H1 (cell line): Measurements from ENCODE around the gene TRAF3IP1. TPM values are rescaled to one million over a fixed set of nuclear protein-coding genes. Genes with fewer than 3 reads are reported as not detected.

Source experiments
- CTCF ChIA-PET: fragments of 300-600 bp; sonication (Branson Sonifier 250); formaldehyde crosslinking; loops from one replicate; lab custom pipeline; 2021; ENCODE audit not compliant: partially characterized antibody; lab: Charles Lee
- POLR2A ChIA-PET: fragments of 300-600 bp; sonication (Branson Sonifier 250); formaldehyde crosslinking; loops from one replicate; lab custom pipeline; 2021; ENCODE audit warnings: inconsistent platforms; ENCODE audit not compliant: partially characterized antibody; lab: Charles Lee
- DNase-seq, 2 experiments: peaks; one replicate each; pipeline versions ENCODE4 v3.0.0 to v3.0.0-alpha.2; 2010 to 2022; ENCODE audit warnings: low spot score in 2 of 2, low read depth in 1 of 2, mixed read lengths in 1 of 2
- FAIRE-seq: peaks from 2 replicates; lab custom pipeline; 2011; peaks lifted over from hg19 to GRCh38; lab: Jason Lieb, UNC
- H2AFZ ChIP-seq: 2 replicates; pipeline ENCODE4 v1.8.1; 2012; ENCODE audit warnings: low read length, inconsistent platforms
- H2AK5ac ChIP-seq: 2 replicates; pipeline ENCODE4 v1.6.1; 2013; ENCODE audit warnings: low read depth, low read length
- H2BK120ac ChIP-seq: replicated peaks from 2 replicates; pipeline ENCODE3; 2013; ENCODE audit warnings: low read depth, low read length, inconsistent platforms
- H2BK12ac ChIP-seq: 2 replicates; pipeline ENCODE4 v1.6.1; 2013; ENCODE audit warnings: low read depth, low read length
- H2BK15ac ChIP-seq: 2 replicates; pipeline ENCODE4 v1.6.1; 2013; ENCODE audit warnings: low read length
- H2BK20ac ChIP-seq: 2 replicates; pipeline ENCODE4 v1.6.1; 2013; ENCODE audit warnings: low read length
- H2BK5ac ChIP-seq: 2 replicates; pipeline ENCODE4 v1.6.1; 2013; ENCODE audit warnings: low read depth, low read length
- H3K14ac ChIP-seq: 2 replicates; pipeline ENCODE4 v1.6.1; 2013; ENCODE audit warnings: inconsistent platforms; ENCODE audit not compliant: insufficient read length
- H3K18ac ChIP-seq: 2 replicates; pipeline ENCODE4 v1.6.1; 2013; ENCODE audit warnings: low read length; ENCODE audit errors: extremely low read depth
- H3K23ac ChIP-seq: 2 replicates; pipeline ENCODE4 v1.6.1; 2013; ENCODE audit warnings: inconsistent platforms; ENCODE audit not compliant: insufficient read length
- H3K23me2 ChIP-seq: 2 replicates; pipeline ENCODE4 v1.6.1; 2013; ENCODE audit warnings: low read depth, low read length
- H3K27ac ChIP-seq: 2 replicates; pipeline ENCODE4 v1.6.1; 2011; ENCODE audit warnings: low read depth, low read length, inconsistent platforms
- H3K27me3 ChIP-seq, 4 experiments: replicated peaks in 1 of 4; 1 replicate in 1 of 4; 2 replicates in 3 of 4; pipeline versions ENCODE4 v1.6.1 to v1.8.1; 2011 to 2013; ENCODE audit warnings: low read length in 3 of 4, mild to moderate bottlenecking in 3 of 4, inconsistent platforms in 2 of 4, mixed read lengths in 2 of 4, moderate library complexity in 1 of 4; ENCODE audit not compliant: control insufficient read depth in 3 of 4, insufficient read depth in 3 of 4; ENCODE audit errors: extremely low read depth in 1 of 4
- H3K36me3 ChIP-seq, 4 experiments: 2 replicates each; pipeline versions ENCODE4 v1.6.1 to v1.8.1; 2011 to 2013; ENCODE audit warnings: mild to moderate bottlenecking in 4 of 4, low read length in 3 of 4, moderate library complexity in 2 of 4, control low read depth in 1 of 4, inconsistent platforms in 1 of 4; ENCODE audit not compliant: insufficient read depth in 4 of 4, control insufficient read depth in 2 of 4
- H3K4ac ChIP-seq: replicated peaks from 2 replicates; pipeline ENCODE3; 2013; ENCODE audit warnings: low read length, low read depth, mixed read lengths, inconsistent platforms; ENCODE audit not compliant: insufficient read length
- H3K4me1 ChIP-seq, 4 experiments: replicated peaks in 1 of 4; 1 replicate in 1 of 4; 2 replicates in 3 of 4; pipeline versions ENCODE4 v1.6.1 to v1.8.1; 2011 to 2013; ENCODE audit warnings: low read length in 3 of 4, inconsistent platforms in 2 of 4, mixed read lengths in 1 of 4; ENCODE audit not compliant: insufficient read depth in 4 of 4, control insufficient read depth in 3 of 4
- H3K4me2 ChIP-seq, 2 experiments: 2 replicates each; pipeline versions ENCODE4 v1.6.1 to v1.8.1; 2011 to 2013; ENCODE audit warnings: low read depth in 2 of 2, low read length in 2 of 2, control low read depth in 1 of 2, inconsistent platforms in 1 of 2, mild to moderate bottlenecking in 1 of 2; ENCODE audit not compliant: insufficient read depth in 1 of 2
- H3K4me3 ChIP-seq, 4 experiments: fragments of 200-600, 300-600 bp in 1 of 4; sonication (generic), shearing (Covaris generic), sonication (Bioruptor Twin) in 1 of 4; 2 replicates each; pipeline versions ENCODE4 v1.5.1 to v1.8.1; 2011 to 2016; ENCODE audit warnings: low read length in 4 of 4, low read depth in 3 of 4, control low read depth in 2 of 4, inconsistent platforms in 2 of 4, mild to moderate bottlenecking in 2 of 4, mixed read lengths in 1 of 4, moderate library complexity in 1 of 4; ENCODE audit not compliant: insufficient read depth in 2 of 4; ENCODE audit errors: extremely low read depth in 1 of 4
- H3K56ac ChIP-seq: replicated peaks from 2 replicates; pipeline ENCODE3; 2013; ENCODE audit warnings: low read depth, mild to moderate bottlenecking, mixed read lengths, low read length, inconsistent platforms; ENCODE audit not compliant: insufficient read length
- H3K79me1 ChIP-seq: 2 replicates; pipeline ENCODE4 v1.6.1; 2013; ENCODE audit warnings: low read depth, low read length, control low read depth
- H3K79me2 ChIP-seq, 2 experiments: 2 replicates each; pipeline versions ENCODE4 v1.6.1 to v1.8.1; 2012 to 2013; ENCODE audit warnings: low read length in 2 of 2, mild to moderate bottlenecking in 2 of 2, inconsistent platforms in 1 of 2; ENCODE audit not compliant: insufficient read depth in 2 of 2, control insufficient read depth in 1 of 2
- H3K9ac ChIP-seq, 4 experiments: replicated peaks in 1 of 4; 1 replicate in 1 of 4; 2 replicates in 3 of 4; pipeline versions ENCODE4 v1.6.1 to v1.8.1; 2011 to 2013; ENCODE audit warnings: low read depth in 3 of 4, low read length in 3 of 4, control low read depth in 2 of 4, mild to moderate bottlenecking in 2 of 4, moderate library complexity in 2 of 4, inconsistent platforms in 1 of 4; ENCODE audit errors: extremely low read depth in 1 of 4
- H3K9me3 ChIP-seq, 2 experiments: 2 replicates each; pipeline versions ENCODE4 v1.6.1 to v1.8.1; 2012 to 2013; ENCODE audit warnings: mild to moderate bottlenecking in 2 of 2, moderate library complexity in 2 of 2, control low read depth in 1 of 2, inconsistent platforms in 1 of 2, low read depth in 1 of 2, low read length in 1 of 2, mixed read lengths in 1 of 2; ENCODE audit not compliant: insufficient read depth in 2 of 2
- H4K20me1 ChIP-seq, 2 experiments: replicated peaks in 1 of 2; 2 replicates each; pipeline versions ENCODE3 to v1.8.1; 2011 to 2013; ENCODE audit warnings: inconsistent platforms in 2 of 2, low read length in 2 of 2, mild to moderate bottlenecking in 1 of 2; ENCODE audit not compliant: insufficient read depth in 2 of 2, control insufficient read depth in 1 of 2
- H4K5ac ChIP-seq: 2 replicates; pipeline ENCODE4 v1.6.1; 2013; ENCODE audit warnings: low read length, low read depth, mixed read lengths, inconsistent platforms; ENCODE audit not compliant: insufficient read length
- H4K8ac ChIP-seq: 2 replicates; pipeline ENCODE4 v1.8.0; 2013; ENCODE audit warnings: mild to moderate bottlenecking, moderate library complexity, low read length, inconsistent platforms; ENCODE audit not compliant: insufficient read depth; ENCODE audit errors: extremely low read depth
- H4K91ac ChIP-seq: replicated peaks from 2 replicates; pipeline ENCODE3; 2013; ENCODE audit warnings: low read length, mixed read lengths, inconsistent platforms; ENCODE audit not compliant: insufficient read length
- NANOG ChIP-seq: IDR thresholded peaks from 2 replicates; pipeline ENCODE4 v1.6.1; 2011; ENCODE audit warnings: low read length, low read depth, mild to moderate bottlenecking, inconsistent platforms; ENCODE audit not compliant: insufficient read depth, poor library complexity, severe bottlenecking
- POLR2AphosphoS5 ChIP-seq: IDR thresholded peaks from 2 replicates; pipeline ENCODE4 v1.6.1; 2011; ENCODE audit warnings: low read depth, low read length
- RAD21 ChIP-seq, 2 experiments: IDR thresholded peaks in 1 of 2; conservative IDR thresholded peaks in 1 of 2; 2 replicates each; pipeline ENCODE4 v1.6.1; 2011; ENCODE audit warnings: low read depth in 2 of 2, low read length in 2 of 2, improper control_type of control experiment in 1 of 2, inconsistent platforms in 1 of 2, mild to moderate bottlenecking in 1 of 2, moderate library complexity in 1 of 2
- SP2 ChIP-seq: IDR thresholded peaks from 2 replicates; pipeline ENCODE4 v1.6.1; 2012; ENCODE audit warnings: mild to moderate bottlenecking, low read length, inconsistent platforms
- WGBS, 2 experiments: shearing (Covaris generic) in 1 of 2; methylation state at CpG; one replicate each; pipeline versions ENCODE4 v1.1.6 to v1.1.7; 2013 to 2015; ENCODE audit warnings: low lambda C conversion rate in 2 of 2, mixed read lengths in 2 of 2, inconsistent platforms in 1 of 2, low coverage in 1 of 2, missing lambda C conversion rate in 1 of 2; ENCODE audit not compliant: insufficient replicate concordance in 2 of 2, insufficient coverage in 1 of 2, insufficient read length in 1 of 2; ENCODE audit errors: extremely low coverage in 1 of 2, missing lambda C conversion rate in 1 of 2; 5-methylcytosine and 5-hydroxymethylcytosine counted together
- polyA plus RNA-seq, 7 experiments: library from polyadenylated mRNA; depleted of rRNA in 3 of 7; stranded (reverse) in 5 of 7; unstranded in 2 of 7; fragments of >200 nt in 5 of 7; fragments of 200-250 nt in 2 of 7; gene quantifications; 1 replicate in 5 of 7; 2 replicates in 1 of 7; 4 replicates in 1 of 7; pipeline versions ENCODE4 v1.2.1 to v1.2.3, GENCODE V29; 2011 to 2013; ENCODE audit warnings: missing spikeins in 2 of 7, mixed read lengths in 2 of 7
- total RNA-seq: library from RNA; stranded (reverse); fragmentation: NEBNext Ultra II Directional; extraction: Animal tissue kit (Norgen Biotek cat#: 25700); gene quantifications from 2 replicates; pipeline ENCODE4 v1.2.1, GENCODE V29; 2021
- TF ChIP-seq, protein P1 (sequence below), 3 experiments: IDR thresholded peaks; 1 replicate in 2 of 3; 2 replicates in 1 of 3; pipeline versions ENCODE4 v1.5.1 to v1.6.1; 2011; ENCODE audit warnings: low read length in 3 of 3, mild to moderate bottlenecking in 3 of 3, inconsistent platforms in 2 of 3, low read depth in 1 of 3, moderate library complexity in 1 of 3; ENCODE audit not compliant: insufficient read depth in 1 of 3; ENCODE audit errors: control extremely low read depth in 1 of 3

Gene TRAF3IP1
- total and polyA plus RNA-seq, 2 of the 8 experiments (the other 6 are each of a cell fraction or from before 2014, with no cell fraction given): 2.3 to 17.5 TPM

DNA sequence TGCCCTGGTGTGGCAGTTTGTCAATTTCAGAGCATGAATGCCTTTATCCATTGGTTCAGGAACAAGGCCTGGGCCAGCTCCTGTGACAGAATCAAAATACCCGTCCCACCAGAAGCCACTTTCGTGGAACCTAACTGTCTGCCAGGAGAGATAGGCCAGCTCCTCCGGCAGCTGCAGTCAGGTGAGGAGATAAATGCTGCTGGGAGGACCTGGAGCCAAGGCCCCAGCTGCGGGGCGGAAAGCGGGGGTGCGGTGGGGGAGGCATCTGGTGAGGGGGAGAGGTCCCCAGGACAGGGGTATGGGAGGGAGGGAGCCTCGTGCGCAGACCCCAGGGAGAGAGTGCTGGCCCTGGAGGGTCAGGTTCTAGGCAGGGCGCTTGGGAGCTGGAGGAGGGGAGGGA lies 102.0 kb downstream of the TRAF3IP1 start:
- Histone ChIP-seq H3K4me3 (no peak overlapping the region; a peak in 1 of 8 replicates), H3K56ac (no peak overlapping the region), H3K27me3 (no peaks in the 10 kb centered on the region), H2BK15ac (no peak overlapping the region), H2AFZ (no peak overlapping the region), H4K91ac (no peak overlapping the region), H3K4me1 (peaks cover 0 to 23% (median 17%) of the 10 kb centered on the region in 4 experiments; a peak in 6 of 7 replicates), H2BK20ac (no peak overlapping the region), H3K23me2 (peaks cover 8% of the 10 kb centered on the region), H3K9ac (no peak overlapping the region), H3K4me2 (no peak overlapping the region)
- ChIA-PET POLR2A (interaction anchor here (0.7 kb wide), 1 partner anchor 26 kb away, joined by 3 read pairs; no protein-coding TSS in a partner anchor), CTCF (interaction anchor here (0.6 to 2.6 kb wide), 6 partner anchors 9 to 79 kb away, joined by 3 to 8 read pairs (median 4); no protein-coding TSS in a partner anchor)
- no peak for DNase-seq
- TF ChIP-seq SP2: no peak
- no peak for TF ChIP-seq RAD21 (IDR thresholded peaks at IDR 0.05 in 1 of 2, conservative IDR thresholded peaks at IDR 0.05 in 1 of 2; ENCODE audit: low read depth in 2 of 2, low read length in 2 of 2)
- TF ChIP-seq, protein P1, sequence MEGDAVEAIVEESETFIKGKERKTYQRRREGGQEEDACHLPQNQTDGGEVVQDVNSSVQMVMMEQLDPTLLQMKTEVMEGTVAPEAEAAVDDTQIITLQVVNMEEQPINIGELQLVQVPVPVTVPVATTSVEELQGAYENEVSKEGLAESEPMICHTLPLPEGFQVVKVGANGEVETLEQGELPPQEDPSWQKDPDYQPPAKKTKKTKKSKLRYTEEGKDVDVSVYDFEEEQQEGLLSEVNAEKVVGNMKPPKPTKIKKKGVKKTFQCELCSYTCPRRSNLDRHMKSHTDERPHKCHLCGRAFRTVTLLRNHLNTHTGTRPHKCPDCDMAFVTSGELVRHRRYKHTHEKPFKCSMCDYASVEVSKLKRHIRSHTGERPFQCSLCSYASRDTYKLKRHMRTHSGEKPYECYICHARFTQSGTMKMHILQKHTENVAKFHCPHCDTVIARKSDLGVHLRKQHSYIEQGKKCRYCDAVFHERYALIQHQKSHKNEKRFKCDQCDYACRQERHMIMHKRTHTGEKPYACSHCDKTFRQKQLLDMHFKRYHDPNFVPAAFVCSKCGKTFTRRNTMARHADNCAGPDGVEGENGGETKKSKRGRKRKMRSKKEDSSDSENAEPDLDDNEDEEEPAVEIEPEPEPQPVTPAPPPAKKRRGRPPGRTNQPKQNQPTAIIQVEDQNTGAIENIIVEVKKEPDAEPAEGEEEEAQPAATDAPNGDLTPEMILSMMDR (IDR thresholded peaks at IDR 0.05; ENCODE audit: control extremely low read depth in 1 of 3, insufficient read depth in 1 of 3, low read depth in 1 of 3, low read length in 3 of 3): no peak
- no peak for TF ChIP-seq POLR2AphosphoS5
- no peak for TF ChIP-seq NANOG
- TF ChIP-seq, all 59 proteins: peak for 0
- H2BK12ac ChIP-seq: no peak overlapping the region; the same call in 1 of the 2 replicates
- H2BK120ac ChIP-seq: no peak overlapping the region
- WGBS, 2 experiments: 66% methylated on average over 5 of the region's 10 CpGs; no CpG with 5 or more reads in 1 of the 2 experiments
- H3K9me3 ChIP-seq: no peaks in the 10 kb centered on the region
- H3K18ac ChIP-seq: no peak overlapping the region
- no peak overlapping the region for H2AK5ac ChIP-seq
- H2BK5ac ChIP-seq: no peak overlapping the region
- no peak overlapping the region for H3K23ac ChIP-seq
- H4K8ac ChIP-seq: no peak overlapping the region
- H3K4ac ChIP-seq: no peak overlapping the region
- H3K79me1 ChIP-seq: peaks cover 3% of the 10 kb centered on the region
- H3K14ac ChIP-seq: no peak overlapping the region
- peaks cover 0 to 1% of the 10 kb centered on the region in 2 experiments; a peak in 3 of 4 replicates for H3K79me2 ChIP-seq
- no peak for FAIRE-seq
- H3K36me3 ChIP-seq: no peaks in the 10 kb centered on the region
- no peaks in the 10 kb centered on the region for H4K20me1 ChIP-seq
- no peak overlapping the region for H4K5ac ChIP-seq
- H3K27ac ChIP-seq: no peak overlapping the region
